ENCODE results near the gene GIPC2. TPM values are rescaled to one million over a fixed set of nuclear protein-coding genes. Genes with fewer than 3 reads are reported as not detected.

The GIPC2 gene
- total and polyA plus RNA-seq, 9 donors: 1.8 to 5.7 (median 3.0) TPM

- DNase-seq: no peak
- no peaks in the 10 kb centered on the region for H3K9me3 ChIP-seq
- H3K4me3 ChIP-seq: peak overlapping the region; percentile 60
- peaks cover 6% of the 10 kb centered on the region for H3K4me1 ChIP-seq (ENCODE audit: insufficient read depth)
- no peaks in the 10 kb centered on the region for H3K27me3 ChIP-seq
- intact Hi-C loops (cut with DNase I): no loop called here
- 73 to 80% (median 75%) methylated on average over 14 of the region's 14 CpGs for WGBS, 3 donors
- no peaks in the 10 kb centered on the region for H3K36me3 ChIP-seq
- H3K27ac ChIP-seq: no peak overlapping the region
- no peak for TF ChIP-seq POLR2A (IDR thresholded peaks at IDR 0.05)
- no peak for TF ChIP-seq CTCF (IDR thresholded peaks at IDR 0.05)
- TF ChIP-seq EP300 (IDR thresholded peaks at IDR 0.05): no peak
These were observed 787 bp upstream of the GIPC2 start for GRCh38 chr1:78044796-78045562.

DNA sequence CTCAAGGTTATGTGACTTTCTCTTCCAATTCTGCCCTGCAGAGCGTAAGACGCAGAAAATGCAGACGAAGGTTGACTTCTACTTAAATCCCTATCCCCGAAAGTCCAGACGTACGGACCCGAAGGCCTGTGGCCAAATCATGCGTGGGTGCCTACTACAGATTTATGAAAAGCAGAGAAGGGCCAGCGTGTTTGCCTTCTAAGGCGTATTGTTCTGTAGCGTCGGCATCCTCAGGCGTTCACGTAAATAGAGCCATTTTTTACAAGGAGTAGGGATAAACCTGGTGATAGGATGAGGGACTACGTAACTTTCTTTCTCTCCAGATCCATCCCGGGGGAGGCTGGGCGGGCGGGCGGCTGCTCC, 222 bp upstream of the GIPC2 start:
- WGBS, 3 donors: 27 to 34% (median 28%) methylated on average over 18 to 19 of the region's 19 CpGs
- Histone ChIP-seq H3K27ac (peak overlapping the region in 1 of 2 donors; percentile 62), H3K36me3 (no peaks in the 10 kb centered on the region), H3K4me1 (ENCODE audit: insufficient read depth) (peaks cover 6% of the 10 kb centered on the region), H3K9me3 (no peaks in the 10 kb centered on the region), H3K4me3 (peak overlapping the region; percentile 60), H3K27me3 (no peaks in the 10 kb centered on the region)
- TF ChIP-seq EP300 (IDR thresholded peaks at IDR 0.05): no peak
- no peak for TF ChIP-seq POLR2A (IDR thresholded peaks at IDR 0.05)
- TF ChIP-seq CTCF (IDR thresholded peaks at IDR 0.05): no peak
- intact Hi-C loops (cut with DNase I): no loop called here
- peak in 1 of 5 donors; percentile 23 for DNase-seq

- TF ChIP-seq POLR2A (IDR thresholded peaks at IDR 0.05) (no peak), EP300 (IDR thresholded peaks at IDR 0.05) (no peak), CTCF (IDR thresholded peaks at IDR 0.05) (no peak)
- intact Hi-C loops (cut with DNase I): no loop called here
- Histone ChIP-seq H3K36me3 (no peaks in the 10 kb centered on the region), H3K4me1 (ENCODE audit: insufficient read depth) (peaks cover 6% of the 10 kb centered on the region), H3K27me3 (no peaks in the 10 kb centered on the region), H3K9me3 (no peaks in the 10 kb centered on the region), H3K4me3 (no peak overlapping the region), H3K27ac (no peak overlapping the region)
- DNase-seq: no peak
- 71 to 81% (median 74%) methylated on average over 5 of the region's 5 CpGs for WGBS, 3 donors
These were observed 1.3 kb downstream of the GIPC2 start for GRCh38 chr1:78047106-78047505.

DNA sequence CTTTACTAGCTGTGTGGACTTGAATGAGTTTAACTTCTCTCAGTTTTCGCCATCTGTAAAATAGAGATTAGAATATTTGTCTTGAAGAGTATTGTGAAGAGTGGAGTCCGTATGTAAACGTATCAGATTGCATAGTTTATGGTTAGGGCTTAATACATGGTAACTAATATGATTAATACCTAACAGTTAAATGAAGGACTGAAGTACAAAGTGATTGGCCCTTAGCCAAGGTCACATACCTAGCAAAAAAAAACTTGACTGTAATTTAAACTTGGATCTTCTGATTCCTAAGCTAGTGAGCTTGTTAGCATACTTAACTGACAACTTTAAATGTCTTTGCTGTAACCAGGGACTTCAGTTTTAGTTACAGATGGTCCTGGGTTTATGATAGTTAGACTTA, 1.9 kb downstream of the GIPC2 start:
- H3K4me1 ChIP-seq (ENCODE audit: insufficient read depth): peaks cover 6% of the 10 kb centered on the region
- TF ChIP-seq EP300 (IDR thresholded peaks at IDR 0.05): no peak
- TF ChIP-seq CTCF (IDR thresholded peaks at IDR 0.05): no peak
- TF ChIP-seq POLR2A (IDR thresholded peaks at IDR 0.05): no peak
- WGBS, 3 donors: 88 to 91% (median 91%) methylated on average over 3 of the region's 3 CpGs
- H3K36me3 ChIP-seq: no peaks in the 10 kb centered on the region
- DNase-seq: no peak
- H3K27me3 ChIP-seq: no peaks in the 10 kb centered on the region
- intact Hi-C loops (cut with DNase I): no loop called here
- H3K4me3 ChIP-seq: no peak overlapping the region
- no peaks in the 10 kb centered on the region for H3K9me3 ChIP-seq
- no peak overlapping the region for H3K27ac ChIP-seq
